Effector memory CD8-positive, alpha-beta T cell (primary cell): Measurements from ENCODE around the gene MS4A8.
A peak's percentile ranks its signal among the peaks of the same experiment; 100 is the strongest.
"Not testable (repeated sequence)": the region's sequence is repeated elsewhere in the genome, so short reads cannot be mapped to it uniquely, and the experiment has no call there.

Experiments
- ATAC-seq: fragments of 150-1000 bp; cut with Tn5 transposase; replicated peaks from 2 replicates; pipeline ENCODE4 v1.10.0; 2021; ENCODE audit warnings: mild to moderate bottlenecking, moderate library complexity
- DNase-seq, 3 experiments: peaks; one replicate each; pipeline ENCODE4 v3.0.0; 2021
- H3K27ac Mint-ChIP-seq, 2 donors: one replicate each; pipeline ENCODE4 v1.8.0; 2022; ENCODE audit warnings: mild to moderate bottlenecking in 2 of 2, mixed read lengths in 2 of 2, moderate library complexity in 2 of 2
- H3K27me3 Mint-ChIP-seq, 2 donors: one replicate each; pipeline ENCODE4 v1.8.0; 2022; ENCODE audit warnings: mixed read lengths in 2 of 2
- H3K36me3 Mint-ChIP-seq: one replicate; pipeline ENCODE4 v1.8.0; 2022; ENCODE audit warnings: mild to moderate bottlenecking, moderate library complexity, mixed read lengths; ENCODE audit not compliant: insufficient read depth
- H3K4me1 Mint-ChIP-seq, 2 donors: one replicate each; pipeline ENCODE4 v1.8.0; 2022; ENCODE audit warnings: low read depth in 2 of 2, mixed read lengths in 2 of 2
- H3K4me3 Mint-ChIP-seq, 2 donors: one replicate each; pipeline ENCODE4 v1.8.0; 2022; ENCODE audit warnings: mild to moderate bottlenecking in 2 of 2, mixed read lengths in 2 of 2, moderate library complexity in 2 of 2
- H3K9me3 Mint-ChIP-seq, 2 donors: one replicate each; pipeline ENCODE4 v1.8.0; 2022; ENCODE audit warnings: mixed read lengths in 2 of 2

Gene MS4A8

DNA sequence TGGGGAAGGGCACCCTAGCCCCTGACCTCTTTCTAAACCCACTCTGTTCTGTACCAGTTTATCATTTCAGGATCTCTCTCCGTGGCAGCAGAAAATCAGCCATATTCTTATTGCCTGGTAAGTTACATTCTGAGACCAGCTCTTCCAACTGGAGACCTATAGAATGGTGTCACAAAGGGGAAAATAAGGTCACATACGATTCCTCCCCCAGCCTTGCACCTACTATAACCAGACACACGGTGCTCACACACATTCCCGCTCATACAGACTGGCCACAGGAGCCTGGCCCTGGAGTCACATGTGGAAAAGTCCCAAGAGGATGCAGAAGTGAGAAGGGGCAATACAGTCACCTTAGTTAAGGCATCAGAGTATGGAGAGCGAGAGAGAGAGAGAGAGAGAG is 7.5 kb downstream of the MS4A8 start:
- H3K27me3 Mint-ChIP-seq: peaks cover 14 to 22% of the 10 kb centered on the region in 2 donors
- H3K4me1 Mint-ChIP-seq: no peaks in the 10 kb centered on the region
- no peak overlapping the region for H3K27ac Mint-ChIP-seq
- H3K36me3 Mint-ChIP-seq: no peaks in the 10 kb centered on the region
- H3K9me3 Mint-ChIP-seq: no peaks in the 10 kb centered on the region
- ATAC-seq: no peak
- no peak overlapping the region for H3K4me3 Mint-ChIP-seq
- no peak for DNase-seq

DNA sequence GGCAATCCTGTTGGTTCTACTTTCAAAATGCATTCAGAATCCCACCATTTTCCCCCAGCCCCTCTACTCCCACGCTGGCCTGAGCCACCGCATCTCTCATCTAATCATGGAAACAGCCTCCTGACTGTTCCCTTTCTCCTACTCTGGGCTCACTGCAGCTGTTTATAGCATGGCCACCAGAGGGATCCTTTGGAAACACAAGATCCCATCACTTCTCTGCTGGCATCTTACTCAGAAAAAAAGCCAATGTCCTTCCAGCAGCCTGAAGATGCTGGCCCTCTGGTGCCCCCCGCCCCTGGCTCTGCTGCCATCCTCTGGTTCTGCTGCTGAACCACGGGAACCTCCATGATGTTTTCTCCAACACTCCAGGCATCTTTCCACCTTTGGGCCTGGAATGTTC is 11.1 kb downstream of the MS4A8 start:
- no peaks in the 10 kb centered on the region for H3K36me3 Mint-ChIP-seq
- no peak for DNase-seq
- peaks cover 32 to 34% of the 10 kb centered on the region in 2 donors for H3K27me3 Mint-ChIP-seq
- no peaks in the 10 kb centered on the region for H3K9me3 Mint-ChIP-seq
- H3K27ac Mint-ChIP-seq: no peak overlapping the region
- no peak overlapping the region for H3K4me3 Mint-ChIP-seq
- ATAC-seq: no peak
- no peaks in the 10 kb centered on the region for H3K4me1 Mint-ChIP-seq

DNA sequence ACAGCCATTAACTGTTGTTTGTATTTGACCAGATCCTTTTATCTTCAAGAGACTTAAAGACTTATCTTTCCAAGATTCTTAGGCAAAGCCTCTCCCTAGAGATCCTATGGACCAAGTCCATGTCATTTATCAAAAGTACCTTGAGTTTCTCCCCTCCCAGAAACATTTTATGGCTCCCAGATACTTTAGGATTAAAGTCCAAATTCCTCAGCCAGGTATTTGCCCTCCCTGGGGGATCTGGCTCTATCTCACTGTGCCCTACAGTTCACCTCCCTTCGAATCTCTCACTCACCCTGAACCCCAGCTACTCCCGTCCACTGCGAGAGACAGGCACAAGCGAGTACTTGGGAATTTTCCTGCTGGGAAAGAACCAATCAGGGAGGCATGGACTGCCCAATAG is 11.9 kb downstream of the MS4A8 start:
- Mint-ChIP-seq H3K9me3 (no peaks in the 10 kb centered on the region), H3K4me3 (no peak overlapping the region), H3K27me3 (peaks cover 32 to 34% of the 10 kb centered on the region in 2 donors), H3K36me3 (no peaks in the 10 kb centered on the region), H3K4me1 (no peaks in the 10 kb centered on the region), H3K27ac (no peak overlapping the region)
- no peak for DNase-seq
- ATAC-seq: no peak

DNA sequence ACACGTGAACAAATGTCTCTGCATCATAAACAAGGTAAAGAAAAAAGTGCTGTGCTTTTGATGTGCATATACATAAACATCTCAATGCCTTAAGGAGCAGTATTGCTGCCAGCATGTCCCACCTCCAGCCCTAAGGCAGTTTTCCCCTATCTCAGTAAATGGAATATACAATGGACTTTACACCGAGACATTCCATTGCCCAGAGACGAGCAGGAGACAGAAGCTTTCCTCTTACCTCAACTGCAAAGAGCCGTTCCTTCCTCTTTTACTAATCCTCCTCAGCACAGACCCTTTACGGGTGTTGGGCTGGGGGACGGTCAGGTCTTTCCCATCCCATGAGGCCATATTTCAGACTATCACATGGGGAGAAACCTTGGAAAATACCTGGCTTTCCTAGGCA is 14.0 kb downstream of the MS4A8 start:
- H3K4me3 Mint-ChIP-seq, H3K4me1 Mint-ChIP-seq, DNase-seq, H3K36me3 Mint-ChIP-seq, H3K27ac Mint-ChIP-seq, ATAC-seq, H3K9me3 Mint-ChIP-seq: not testable (repeated sequence)
- peaks cover 25 to 46% of the 10 kb centered on the region in 2 donors for H3K27me3 Mint-ChIP-seq

DNA sequence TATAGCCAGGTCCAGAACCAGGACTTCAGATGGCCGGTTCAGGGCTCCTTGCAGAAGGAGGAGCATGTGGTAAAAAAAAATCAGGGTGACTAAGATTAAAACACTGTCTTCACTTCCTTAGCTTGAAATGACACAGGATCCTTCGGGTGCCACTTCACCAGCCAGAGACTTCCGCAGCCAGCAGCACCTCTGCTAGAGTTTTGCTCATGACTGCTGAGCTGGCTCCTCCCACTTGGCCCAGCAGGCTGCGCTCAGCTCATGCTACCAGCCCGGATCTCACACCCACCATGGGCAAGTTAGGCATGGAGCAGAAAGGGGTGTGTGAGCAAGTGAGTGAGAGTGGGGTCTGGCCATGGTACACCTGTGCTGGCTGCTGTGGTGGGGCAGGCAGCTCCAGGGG is 18.5 kb downstream of the MS4A8 start:
- no peak overlapping the region for H3K4me3 Mint-ChIP-seq
- peaks cover 0 to 7% of the 10 kb centered on the region in 2 donors for H3K4me1 Mint-ChIP-seq
- no peaks in the 10 kb centered on the region for H3K9me3 Mint-ChIP-seq
- H3K36me3 Mint-ChIP-seq: no peaks in the 10 kb centered on the region
- DNase-seq: peak; percentile 16 to 45 (median 21)
- H3K27ac Mint-ChIP-seq: peak overlapping the region in 1 of 2 donors; percentile 60
- peaks cover 27 to 62% of the 10 kb centered on the region in 2 donors for H3K27me3 Mint-ChIP-seq
- peak; percentile 96 for ATAC-seq

DNA sequence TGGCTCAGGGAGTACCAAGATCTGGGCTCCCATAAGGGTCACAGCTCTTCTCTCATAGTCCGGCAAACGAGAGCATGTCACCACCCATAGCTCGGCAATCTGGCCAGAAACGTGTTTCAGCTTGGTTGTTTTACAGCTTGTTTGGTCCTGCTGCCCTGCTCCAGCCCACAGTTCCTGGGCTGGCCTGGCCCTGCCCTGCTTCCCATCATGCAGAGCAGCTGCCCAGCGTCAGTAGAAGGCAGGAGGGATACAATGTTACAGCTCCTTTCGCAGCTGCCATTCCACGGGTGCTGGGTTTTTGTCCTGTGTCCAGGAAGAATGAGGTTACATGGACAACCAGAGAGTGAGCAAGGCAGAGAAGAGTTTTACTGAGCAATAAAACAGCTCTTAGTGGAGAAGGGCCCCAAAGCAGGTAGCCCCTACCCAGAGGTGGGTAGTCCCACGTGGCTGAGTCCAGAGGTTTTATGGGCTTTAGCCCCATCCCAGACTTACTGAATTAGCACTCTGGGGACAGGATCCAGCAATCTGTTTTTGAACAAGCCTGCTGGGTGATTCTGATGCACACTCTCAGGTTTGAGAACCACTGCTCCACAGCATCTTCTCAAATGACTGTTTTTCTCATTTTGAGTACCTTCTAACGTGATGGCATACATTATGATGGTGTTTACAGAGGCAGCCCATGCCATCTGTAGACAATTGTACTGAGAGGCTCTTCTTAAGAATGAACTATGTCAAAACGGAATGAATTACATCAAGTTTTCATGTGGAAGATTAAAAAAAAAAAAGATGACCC is 19.3 kb downstream of the MS4A8 start:
- H3K27me3 Mint-ChIP-seq: peaks cover 21 to 60% of the 10 kb centered on the region in 2 donors
- no peaks in the 10 kb centered on the region for H3K9me3 Mint-ChIP-seq
- DNase-seq: no peak
- H3K36me3 Mint-ChIP-seq: no peaks in the 10 kb centered on the region
- no peak for ATAC-seq
- no peak overlapping the region for H3K4me3 Mint-ChIP-seq
- peaks cover 0 to 7% of the 10 kb centered on the region in 2 donors for H3K4me1 Mint-ChIP-seq
- H3K27ac Mint-ChIP-seq: no peak overlapping the region

DNA sequence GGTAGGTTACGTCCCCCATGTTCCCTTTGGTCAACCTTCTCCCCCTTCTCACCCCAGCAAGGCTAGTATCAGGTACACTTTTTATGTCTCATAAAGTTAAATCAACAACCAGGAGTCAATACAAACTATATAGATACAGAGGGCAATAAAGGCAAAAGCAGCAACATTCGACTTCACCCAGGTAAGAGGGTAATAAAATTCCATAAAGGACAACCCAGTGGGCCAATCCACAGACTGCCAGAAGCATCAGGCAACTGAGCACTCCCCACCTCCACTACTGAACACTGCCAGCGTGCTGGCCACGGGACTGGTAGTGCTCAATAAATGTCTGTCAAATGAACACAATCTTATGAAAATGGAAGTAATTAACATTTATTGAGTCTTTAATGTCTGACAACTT is 20.0 kb downstream of the MS4A8 start:
- no peak overlapping the region for H3K4me3 Mint-ChIP-seq
- peaks cover 20 to 63% of the 10 kb centered on the region in 2 donors for H3K27me3 Mint-ChIP-seq
- ATAC-seq (no peak), DNase-seq (no peak)
- H3K9me3 Mint-ChIP-seq: no peaks in the 10 kb centered on the region
- no peaks in the 10 kb centered on the region for H3K36me3 Mint-ChIP-seq
- peaks cover 0 to 7% of the 10 kb centered on the region in 2 donors for H3K4me1 Mint-ChIP-seq
- H3K27ac Mint-ChIP-seq: no peak overlapping the region

DNA sequence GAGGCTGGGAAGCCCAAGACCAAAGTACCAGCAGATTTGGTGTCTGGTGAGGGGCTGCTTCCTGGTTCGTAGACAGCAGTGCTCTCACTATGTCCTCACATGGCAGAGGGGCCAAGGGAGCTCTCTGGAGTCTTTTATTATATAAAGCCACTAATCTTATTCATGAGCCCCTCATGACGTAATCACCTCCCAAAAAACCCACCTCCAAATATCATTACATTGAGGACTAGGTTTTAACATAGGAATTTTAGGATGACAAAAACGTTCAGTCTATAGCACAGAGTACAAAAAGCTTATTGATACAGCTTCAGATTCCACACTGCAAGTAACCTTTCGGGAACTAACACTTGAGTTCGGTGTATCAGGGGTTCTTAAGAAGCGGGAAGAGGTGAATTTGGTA is 21.0 kb downstream of the MS4A8 start:
- Mint-ChIP-seq H3K36me3 (no peaks in the 10 kb centered on the region), H3K9me3 (no peaks in the 10 kb centered on the region), H3K4me3 (no peak overlapping the region), H3K27ac (no peak overlapping the region), H3K27me3 (peaks cover 15 to 53% of the 10 kb centered on the region in 2 donors), H3K4me1 (peaks cover 0 to 7% of the 10 kb centered on the region in 2 donors)
- ATAC-seq (no peak), DNase-seq (no peak)

DNA sequence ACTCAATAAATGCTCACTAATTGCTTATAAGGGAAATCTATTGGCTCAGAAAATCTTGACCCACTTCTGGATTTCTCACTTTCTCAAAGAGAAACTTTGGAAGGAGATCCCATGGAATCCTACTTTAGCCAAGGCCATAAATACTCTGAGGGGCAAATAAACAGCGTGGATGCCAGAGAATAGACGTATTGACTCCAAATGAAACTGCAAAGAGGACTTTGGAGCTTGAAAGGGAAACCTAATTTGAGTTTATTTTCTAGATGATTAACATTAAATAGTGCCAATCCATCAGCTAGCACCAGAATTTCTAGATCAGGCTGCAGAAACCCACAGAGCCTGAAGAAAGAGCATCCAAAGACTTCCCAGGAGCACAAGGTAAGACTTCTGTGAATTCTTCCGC is 25.0 kb downstream of the MS4A8 start, which contains the start of gene MS4A18:
MS4A18 (plus strand) TSS at position 301 of the 400 bp plus-strand sequence.
- no peaks in the 10 kb centered on the region for H3K9me3 Mint-ChIP-seq
- H3K27ac Mint-ChIP-seq: no peak within 1 kb of the TSS
- no peak for DNase-seq
- no peak for ATAC-seq
- no peaks in the 10 kb centered on the region for H3K4me1 Mint-ChIP-seq
- H3K4me3 Mint-ChIP-seq: no peak within 1 kb of the TSS
- H3K27me3 Mint-ChIP-seq: peaks cover 30 to 37% of the 10 kb centered on the region in 2 donors
- no peaks in the 10 kb centered on the region for H3K36me3 Mint-ChIP-seq

DNA sequence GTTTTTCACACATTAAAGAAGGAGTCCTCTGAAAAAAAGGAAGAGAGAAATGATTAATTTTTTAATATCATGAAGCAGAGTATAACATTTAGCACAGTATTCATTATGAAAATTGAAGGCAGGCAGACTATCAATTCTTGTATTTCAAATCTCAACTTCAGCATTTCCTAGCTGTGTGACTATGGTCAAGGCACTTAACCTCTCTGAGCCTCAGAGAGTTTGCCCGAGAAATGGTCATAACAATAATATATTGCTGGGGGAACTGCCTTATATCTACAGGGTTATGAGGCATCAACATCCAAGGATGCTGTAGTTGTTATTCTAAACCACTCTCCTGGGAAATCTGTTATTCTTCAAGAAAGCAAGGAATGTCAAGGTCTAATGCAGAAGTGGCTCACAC is 26.2 kb downstream of the MS4A8 start:
- Mint-ChIP-seq H3K4me1 (no peaks in the 10 kb centered on the region), H3K27ac (no peak overlapping the region), H3K9me3 (no peaks in the 10 kb centered on the region), H3K4me3 (no peak overlapping the region), H3K36me3 (no peaks in the 10 kb centered on the region), H3K27me3 (peaks cover 32 to 46% of the 10 kb centered on the region in 2 donors)
- DNase-seq (no peak), ATAC-seq (no peak)

DNA sequence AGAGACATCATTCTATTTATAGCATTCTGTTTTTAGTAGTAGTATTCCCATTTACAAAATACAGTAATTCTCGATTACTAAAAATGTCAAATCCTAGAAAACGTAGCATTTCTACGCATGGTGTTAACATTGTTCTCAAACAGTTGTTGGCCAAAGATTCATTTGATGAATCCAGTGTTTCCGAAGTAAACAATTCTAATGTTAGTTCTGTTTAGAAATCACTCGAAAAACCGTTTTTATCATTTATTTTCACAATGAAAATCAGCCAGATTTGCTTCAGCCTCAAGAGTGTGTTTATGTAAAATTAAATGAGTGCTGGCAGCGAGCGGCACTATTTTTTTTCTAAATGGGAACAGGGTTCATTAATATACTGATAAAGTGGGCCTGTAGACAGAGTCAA is 32.2 kb downstream of the MS4A8 start:
- Mint-ChIP-seq H3K27me3 (peaks cover 42 to 67% of the 10 kb centered on the region in 2 donors), H3K27ac (no peak overlapping the region), H3K4me1 (no peaks in the 10 kb centered on the region), H3K4me3 (no peak overlapping the region), H3K36me3 (no peaks in the 10 kb centered on the region), H3K9me3 (no peaks in the 10 kb centered on the region)
- DNase-seq (no peak), ATAC-seq (no peak)

DNA sequence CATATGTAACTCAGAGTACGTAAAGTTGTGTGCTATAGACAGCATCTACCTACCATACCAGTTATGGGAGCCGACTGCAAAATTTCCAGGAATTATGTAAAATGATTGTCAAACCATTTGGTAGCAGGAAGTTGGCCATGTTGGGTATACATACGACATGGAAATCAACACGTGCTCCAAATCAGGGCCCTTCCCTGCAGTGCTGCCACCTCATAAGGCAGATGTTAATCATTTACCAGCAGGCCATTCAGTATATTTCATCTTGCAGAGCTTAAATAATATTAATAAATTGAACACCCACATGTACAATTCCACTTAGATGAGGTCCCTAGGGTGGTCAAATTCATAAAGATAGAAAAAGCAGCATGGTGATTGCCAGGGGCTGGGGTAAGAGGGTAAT is 34.9 kb downstream of the MS4A8 start:
- Mint-ChIP-seq H3K9me3 (no peaks in the 10 kb centered on the region), H3K4me1 (no peaks in the 10 kb centered on the region), H3K27ac (no peak overlapping the region)

DNA sequence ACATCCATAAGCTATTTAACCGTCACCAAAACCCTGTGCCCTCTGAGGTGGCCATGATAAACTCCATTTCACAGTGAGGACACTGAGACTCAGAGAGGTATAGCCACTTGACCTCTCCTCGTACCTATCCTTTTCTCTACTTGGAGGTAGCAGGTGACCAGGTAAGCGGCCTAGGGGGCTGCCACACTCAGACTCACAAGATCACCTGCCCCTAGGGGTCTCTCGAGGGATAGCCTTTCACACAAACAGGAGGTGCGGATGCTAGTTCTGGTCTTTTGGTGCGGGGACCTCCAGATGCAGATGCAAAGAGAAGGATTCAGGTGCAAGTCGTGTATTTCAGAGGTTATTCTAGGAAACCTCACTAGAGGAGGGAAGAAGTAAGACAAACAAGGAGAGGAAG is 39.7 kb downstream of the MS4A8 start:
- no peak overlapping the region for H3K4me3 Mint-ChIP-seq
- H3K9me3 Mint-ChIP-seq: no peaks in the 10 kb centered on the region
- no peaks in the 10 kb centered on the region for H3K36me3 Mint-ChIP-seq
- H3K27me3 Mint-ChIP-seq: peaks cover 40 to 62% of the 10 kb centered on the region in 2 donors
- no peak for DNase-seq
- no peak for ATAC-seq
- H3K27ac Mint-ChIP-seq: no peak overlapping the region
- H3K4me1 Mint-ChIP-seq: no peaks in the 10 kb centered on the region

More for the DNA sequence above, 34.9 kb downstream of the MS4A8 start:
- H3K4me3 Mint-ChIP-seq: no peak overlapping the region
- H3K27me3 Mint-ChIP-seq: peaks cover 40 to 77% of the 10 kb centered on the region in 2 donors
- DNase-seq (no peak), ATAC-seq (no peak)
- H3K36me3 Mint-ChIP-seq: no peaks in the 10 kb centered on the region

DNA sequence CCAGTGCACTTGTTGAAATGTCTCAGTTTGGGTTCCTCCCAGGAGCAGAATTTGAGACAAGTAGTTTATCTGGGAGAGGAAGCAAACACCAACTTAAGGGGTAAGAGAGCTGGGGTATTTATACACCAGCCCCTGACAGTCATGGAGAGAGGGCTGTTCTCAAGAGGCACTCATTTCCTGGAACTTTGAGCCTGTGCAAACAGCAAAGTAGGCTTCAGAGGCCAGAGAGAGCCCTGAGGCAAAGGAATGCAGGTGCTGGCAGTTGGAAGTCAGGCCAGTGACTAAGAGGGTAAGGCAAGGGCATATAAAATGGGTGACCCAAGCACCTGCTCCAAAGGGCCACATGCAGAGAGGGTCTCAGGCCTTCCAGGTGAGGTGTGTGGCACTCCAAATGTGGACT is 41.2 kb downstream of the MS4A8 start:
- H3K27ac Mint-ChIP-seq: no peak overlapping the region
- no peak for DNase-seq
- H3K36me3 Mint-ChIP-seq: no peaks in the 10 kb centered on the region
- H3K4me1 Mint-ChIP-seq: no peaks in the 10 kb centered on the region
- H3K27me3 Mint-ChIP-seq: peaks cover 45 to 66% of the 10 kb centered on the region in 2 donors
- no peak for ATAC-seq
- no peak overlapping the region for H3K4me3 Mint-ChIP-seq
- H3K9me3 Mint-ChIP-seq: no peaks in the 10 kb centered on the region
